Measurements from ENCODE around the gene SPAG8.

Gene SPAG8

DNA sequence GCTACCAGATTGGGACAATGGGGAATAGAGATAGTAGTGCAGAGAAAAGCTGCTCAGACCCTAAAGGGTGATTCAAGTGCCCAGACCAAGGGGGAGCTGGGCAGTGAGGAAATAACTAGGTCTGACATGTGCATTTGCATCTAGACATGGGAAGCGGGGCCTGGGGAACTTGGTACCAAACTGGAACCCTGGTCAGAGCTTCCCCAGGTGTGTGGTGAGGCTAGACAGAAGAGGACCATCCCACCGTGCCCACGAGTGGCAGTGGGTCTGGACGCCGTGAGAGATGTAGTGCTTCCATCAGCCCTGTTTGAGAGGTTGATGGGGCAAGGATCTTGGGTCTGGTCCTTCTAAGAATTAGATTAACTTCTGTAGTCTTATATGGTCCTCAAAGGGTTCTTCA lies 24.5 kb upstream of the SPAG8 start:
- Histone ChIP-seq H3K27ac (ENCODE audit: low read depth, low read length) (no peak overlapping the region), H3K27me3 (ENCODE audit: control insufficient read depth, insufficient read depth, low read length) (no peaks in the 10 kb centered on the region; the same call in 1 of the 2 replicates), H3K9ac (ENCODE audit: low read depth, low read length) (no peak overlapping the region), H3K9me3 (ENCODE audit: control insufficient read depth, insufficient read depth, low read length) (no peaks in the 10 kb centered on the region), H3K4me3 (ENCODE audit: low read depth, low read length) (no peak overlapping the region), H3K36me3 (ENCODE audit: control insufficient read depth, insufficient read depth, low read length) (no peaks in the 10 kb centered on the region), H3K4me1 (ENCODE audit: control insufficient read depth, insufficient read depth, low read length) (no peaks in the 10 kb centered on the region)

GRCh38 chr9:35835766-35836165 lies 23.7 kb upstream of the SPAG8 start:
- Histone ChIP-seq H3K4me3 (ENCODE audit: low read depth, low read length) (no peak overlapping the region), H3K4me1 (ENCODE audit: control insufficient read depth, insufficient read depth, low read length) (no peaks in the 10 kb centered on the region), H3K27ac (ENCODE audit: low read depth, low read length) (no peak overlapping the region), H3K9me3 (ENCODE audit: control insufficient read depth, insufficient read depth, low read length) (no peaks in the 10 kb centered on the region), H3K9ac (ENCODE audit: low read depth, low read length) (no peak overlapping the region), H3K27me3 (ENCODE audit: control insufficient read depth, insufficient read depth, low read length) (no peaks in the 10 kb centered on the region; the same call in 1 of the 2 replicates), H3K36me3 (ENCODE audit: control insufficient read depth, insufficient read depth, low read length) (no peaks in the 10 kb centered on the region)

GRCh38 chr9:35835216-35835632 lies 23.2 kb upstream of the SPAG8 start:
- H3K27ac ChIP-seq (ENCODE audit: low read depth, low read length), result no peak overlapping the region
- H3K36me3 ChIP-seq (ENCODE audit: control insufficient read depth, insufficient read depth, low read length), result no peaks in the 10 kb centered on the region
- no peaks in the 10 kb centered on the region; the same call in 1 of the 2 replicates for H3K27me3 ChIP-seq (ENCODE audit: control insufficient read depth, insufficient read depth, low read length)
- H3K9ac ChIP-seq (ENCODE audit: low read depth, low read length), result no peak overlapping the region
- H3K4me1 ChIP-seq (ENCODE audit: control insufficient read depth, insufficient read depth, low read length), result no peaks in the 10 kb centered on the region
- no peak overlapping the region for H3K4me3 ChIP-seq (ENCODE audit: low read depth, low read length)
- H3K9me3 ChIP-seq (ENCODE audit: control insufficient read depth, insufficient read depth, low read length), result no peaks in the 10 kb centered on the region

- H3K36me3 ChIP-seq (ENCODE audit: control insufficient read depth, insufficient read depth, low read length), result no peaks in the 10 kb centered on the region
- H3K9ac ChIP-seq (ENCODE audit: low read depth, low read length), result no peak overlapping the region
- no peak overlapping the region for H3K4me3 ChIP-seq (ENCODE audit: low read depth, low read length)
- no peaks in the 10 kb centered on the region for H3K9me3 ChIP-seq (ENCODE audit: control insufficient read depth, insufficient read depth, low read length)
- H3K27me3 ChIP-seq (ENCODE audit: control insufficient read depth, insufficient read depth, low read length), result no peaks in the 10 kb centered on the region; the same call in 1 of the 2 replicates
- no peaks in the 10 kb centered on the region for H3K4me1 ChIP-seq (ENCODE audit: control insufficient read depth, insufficient read depth, low read length)
- H3K27ac ChIP-seq (ENCODE audit: low read depth, low read length), result no peak overlapping the region
These were observed 22.5 kb upstream of the SPAG8 start for GRCh38 chr9:35834260-35835215.

DNA sequence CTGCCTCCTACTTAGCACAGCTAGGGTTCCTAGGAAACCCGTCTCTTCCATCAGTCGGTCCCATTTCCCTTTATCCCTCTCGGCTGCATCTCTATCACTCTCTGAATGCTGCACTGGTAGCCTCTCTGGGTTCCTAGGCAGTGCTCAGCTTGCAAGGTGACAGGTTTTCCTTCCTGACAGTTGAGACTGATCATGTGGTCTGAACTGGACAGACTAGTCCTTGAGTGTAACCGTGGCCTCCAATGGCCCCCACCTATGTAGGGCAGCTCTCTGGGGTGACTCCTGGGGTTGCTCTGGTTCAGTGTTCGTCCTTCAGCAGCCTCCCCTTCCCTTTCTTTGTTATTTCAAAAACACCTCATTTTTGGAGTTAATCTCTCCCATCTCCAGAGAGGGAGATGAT lies 20.8 kb upstream of the SPAG8 start:
- Histone ChIP-seq H3K4me3 (ENCODE audit: low read depth, low read length) (no peak overlapping the region), H3K27me3 (ENCODE audit: control insufficient read depth, insufficient read depth, low read length) (no peaks in the 10 kb centered on the region), H3K36me3 (ENCODE audit: control insufficient read depth, insufficient read depth, low read length) (no peaks in the 10 kb centered on the region), H3K9ac (ENCODE audit: low read depth, low read length) (no peak overlapping the region), H3K27ac (ENCODE audit: low read depth, low read length) (no peak overlapping the region), H3K9me3 (ENCODE audit: control insufficient read depth, insufficient read depth, low read length) (no peaks in the 10 kb centered on the region), H3K4me1 (ENCODE audit: control insufficient read depth, insufficient read depth, low read length) (peaks cover 4% of the 10 kb centered on the region; the same call in 1 of the 2 replicates)

DNA sequence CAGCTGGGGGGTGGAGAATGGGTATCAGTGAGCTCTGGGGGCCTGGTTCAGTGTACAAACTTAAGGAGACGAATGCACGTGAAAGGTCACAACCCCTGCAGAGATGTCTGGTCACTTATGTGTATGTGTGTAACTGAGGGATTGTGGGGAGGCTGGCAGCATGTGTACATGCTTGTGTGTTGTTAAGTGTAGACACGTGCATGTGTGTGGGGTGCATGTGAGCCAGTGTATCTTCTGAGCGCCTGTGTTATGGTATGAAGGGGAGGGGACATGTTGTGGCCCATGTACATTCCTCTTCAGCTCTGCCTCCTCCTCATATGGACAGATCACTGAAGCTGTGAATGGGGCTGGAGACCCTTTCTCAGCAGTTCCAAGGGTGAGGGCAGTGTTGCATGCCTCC lies 19.0 kb upstream of the SPAG8 start:
- H3K27me3 ChIP-seq (ENCODE audit: control insufficient read depth, insufficient read depth, low read length), result no peaks in the 10 kb centered on the region
- no peak overlapping the region for H3K4me3 ChIP-seq (ENCODE audit: low read depth, low read length)
- H3K9me3 ChIP-seq (ENCODE audit: control insufficient read depth, insufficient read depth, low read length), result no peaks in the 10 kb centered on the region
- H3K4me1 ChIP-seq (ENCODE audit: control insufficient read depth, insufficient read depth, low read length), result peaks cover 8% of the 10 kb centered on the region; the same call in 1 of the 2 replicates
- no peaks in the 10 kb centered on the region for H3K36me3 ChIP-seq (ENCODE audit: control insufficient read depth, insufficient read depth, low read length)
- no peak overlapping the region for H3K9ac ChIP-seq (ENCODE audit: low read depth, low read length)
- no peak overlapping the region for H3K27ac ChIP-seq (ENCODE audit: low read depth, low read length)

GRCh38 chr9:35829764-35830096 lies 17.7 kb upstream of the SPAG8 start:
- no peak overlapping the region for H3K9ac ChIP-seq (ENCODE audit: low read depth, low read length)
- peaks cover 8% of the 10 kb centered on the region; the same call in 1 of the 2 replicates for H3K4me1 ChIP-seq (ENCODE audit: control insufficient read depth, insufficient read depth, low read length)
- no peaks in the 10 kb centered on the region for H3K9me3 ChIP-seq (ENCODE audit: control insufficient read depth, insufficient read depth, low read length)
- H3K27me3 ChIP-seq (ENCODE audit: control insufficient read depth, insufficient read depth, low read length), result no peaks in the 10 kb centered on the region
- H3K27ac ChIP-seq (ENCODE audit: low read depth, low read length), result no peak overlapping the region
- peak overlapping the region; percentile 85 for H3K4me3 ChIP-seq (ENCODE audit: low read depth, low read length)
- H3K36me3 ChIP-seq (ENCODE audit: control insufficient read depth, insufficient read depth, low read length), result no peaks in the 10 kb centered on the region

DNA sequence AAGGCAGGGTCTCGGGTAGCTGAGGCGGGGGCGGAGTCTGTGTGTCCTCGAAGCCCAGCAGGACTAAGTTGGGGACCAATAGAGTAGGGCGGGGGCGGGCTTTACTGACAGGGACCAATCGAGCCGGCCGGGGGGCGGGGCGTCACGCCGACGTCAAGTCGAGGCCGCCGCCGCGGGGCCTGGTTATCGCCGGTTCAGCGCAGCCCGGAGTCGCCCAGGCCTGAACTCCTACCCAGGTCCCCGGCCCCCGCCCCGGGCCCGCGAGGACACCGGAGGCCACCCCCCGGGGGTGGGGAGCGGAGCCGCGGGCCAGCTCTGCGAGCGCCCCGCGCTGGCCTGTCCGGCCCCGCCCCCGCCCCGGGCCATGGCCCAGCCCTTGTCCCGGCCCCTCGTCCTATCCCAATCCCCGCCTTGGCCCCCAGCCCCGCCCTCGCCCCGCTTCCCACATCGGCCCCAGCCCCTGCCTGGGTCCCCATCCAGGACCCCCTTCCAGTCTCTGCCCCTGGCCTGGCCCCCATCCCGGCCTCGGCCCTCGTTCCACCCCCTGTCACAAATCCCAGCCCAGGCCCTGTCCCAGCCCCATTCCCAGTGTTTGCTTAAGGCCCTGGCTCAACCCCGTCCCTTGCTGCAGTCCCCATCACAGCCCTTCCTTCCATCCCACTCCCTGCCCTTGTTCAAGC lies 17.2 kb upstream of the SPAG8 start, which contains the start of gene TMEM8B:
TMEM8B (plus strand) TSS at position 145 of the 680 bp plus-strand sequence; CDS start at position 365, 220 bp downstream.
- peak within 1 kb of the TSS; percentile 64 for H3K27ac ChIP-seq (ENCODE audit: low read depth, low read length)
- no peaks in the 10 kb centered on the region for H3K9me3 ChIP-seq (ENCODE audit: control insufficient read depth, insufficient read depth, low read length)
- no peaks in the 10 kb centered on the region for H3K27me3 ChIP-seq (ENCODE audit: control insufficient read depth, insufficient read depth, low read length)
- no peaks in the 10 kb centered on the region for H3K36me3 ChIP-seq (ENCODE audit: control insufficient read depth, insufficient read depth, low read length)
- no peak within 1 kb of the TSS for H3K9ac ChIP-seq (ENCODE audit: low read depth, low read length)
- H3K4me3 ChIP-seq (ENCODE audit: low read depth, low read length), result peak within 1 kb of the TSS; percentile 85
- peaks cover 8% of the 10 kb centered on the region; the same call in 1 of the 2 replicates for H3K4me1 ChIP-seq (ENCODE audit: control insufficient read depth, insufficient read depth, low read length)

- H3K27ac ChIP-seq (ENCODE audit: low read depth, low read length), result peak within 1 kb of the TSS; percentile 64
- H3K9ac ChIP-seq (ENCODE audit: low read depth, low read length), result no peak within 1 kb of the TSS
These were observed 16.6 kb upstream of the SPAG8 start, which contains the start of gene FAM221B for GRCh38 chr9:35828716-35829083. Gene FAM221B (minus strand): TSS chr9:35828732. CDS start chr9:35826161, 2,571 bp downstream.

DNA sequence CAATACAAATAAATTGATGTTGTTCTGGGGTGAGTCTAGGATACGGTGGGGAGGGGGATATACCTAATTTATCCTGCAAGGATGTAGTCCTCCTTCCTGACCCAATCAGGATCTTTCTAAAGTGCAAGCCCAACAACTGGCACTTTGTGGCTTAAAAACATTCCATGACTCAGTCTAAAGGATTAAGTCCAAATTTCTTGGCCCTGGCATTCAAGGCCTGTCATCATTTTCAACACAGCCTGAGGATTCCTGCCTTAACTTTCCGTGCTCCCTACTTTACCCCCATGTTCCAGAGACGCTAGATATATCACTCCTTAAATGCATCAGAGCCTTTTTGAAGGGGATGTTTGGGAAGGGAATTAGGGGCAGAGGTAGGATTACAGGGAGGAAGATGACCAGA lies 15.4 kb upstream of the SPAG8 start:
- Histone ChIP-seq H3K9me3 (ENCODE audit: control insufficient read depth, insufficient read depth, low read length) (no peaks in the 10 kb centered on the region), H3K4me3 (ENCODE audit: low read depth, low read length) (no peak overlapping the region), H3K36me3 (ENCODE audit: control insufficient read depth, insufficient read depth, low read length) (no peaks in the 10 kb centered on the region), H3K9ac (ENCODE audit: low read depth, low read length) (no peak overlapping the region), H3K4me1 (ENCODE audit: control insufficient read depth, insufficient read depth, low read length) (peaks cover 19% of the 10 kb centered on the region; the same call in 1 of the 2 replicates), H3K27ac (ENCODE audit: low read depth, low read length) (no peak overlapping the region), H3K27me3 (ENCODE audit: control insufficient read depth, insufficient read depth, low read length) (no peaks in the 10 kb centered on the region)

More at GRCh38 chr9:35828716-35829083, 16.6 kb upstream of the SPAG8 start, which contains the start of gene FAM221B:
- Histone ChIP-seq H3K27me3 (ENCODE audit: control insufficient read depth, insufficient read depth, low read length) (no peaks in the 10 kb centered on the region), H3K9me3 (ENCODE audit: control insufficient read depth, insufficient read depth, low read length) (no peaks in the 10 kb centered on the region), H3K4me1 (ENCODE audit: control insufficient read depth, insufficient read depth, low read length) (peaks cover 8% of the 10 kb centered on the region; the same call in 1 of the 2 replicates), H3K36me3 (ENCODE audit: control insufficient read depth, insufficient read depth, low read length) (no peaks in the 10 kb centered on the region), H3K4me3 (ENCODE audit: low read depth, low read length) (peak within 1 kb of the TSS; percentile 85)

Measured in HUES48 (cell line).